Spleen (tissue), 7 donors: ENCODE data around the gene TPX2.
A peak's percentile ranks its signal among the peaks of the same experiment; 100 is the strongest.

Experiments
- CTCF ChIP-seq, 11 experiments: fragments of 200-600 bp in 7 of 11; fragments of 450-650 bp in 4 of 11; sonication (generic) in 4 of 11; IDR thresholded peaks in 8 of 11; conservative IDR thresholded peaks in 3 of 11; 1 replicate in 7 of 11; 2 replicates in 4 of 11; pipeline versions ENCODE4 v1.4.0 to v1.8.0; 2016 to 2021; ENCODE audit warnings: antibody characterized with exemption in 11 of 11, inconsistent platforms in 4 of 11, mild to moderate bottlenecking in 1 of 11
- POLR2A ChIP-seq, 3 donors: fragments of 450-650 bp; IDR thresholded peaks; one replicate each; pipeline ENCODE4 v1.5.1; 2017; ENCODE audit warnings: antibody characterized with exemption in 3 of 3, mild to moderate bottlenecking in 1 of 3
- POLR2AphosphoS5 ChIP-seq, 3 donors: sonication (generic); formaldehyde crosslinking; IDR thresholded peaks; one replicate each; pipeline ENCODE4 v1.5.1; 2017; ENCODE audit warnings: antibody characterized with exemption in 3 of 3
- donor health status: DM: no; HTN: no; CAD: no; lungs with moderate emphysema.
- donor health status: DM: no; HTN: no; CAD: no.
- donor health status: DM: no; HTN: no; CAD: no.

GRCh38 chr20:31712112-31712553, 27.0 kb upstream of the TPX2 start:
- TF ChIP-seq CTCF (IDR thresholded peaks at IDR 0.05 in 8 of 11, conservative IDR thresholded peaks at IDR 0.05 in 3 of 11) (no peak), POLR2A (IDR thresholded peaks at IDR 0.05) (no peak), POLR2AphosphoS5 (IDR thresholded peaks at IDR 0.05) (peak in 1 of 3 donors; percentile 6)
